Raji (cell line): Measurements from ENCODE around the gene SETMAR.
A peak's percentile ranks its signal among the peaks of the same experiment; 100 is the strongest.

Source experiments
- POLR2A ChIP-seq: IDR thresholded peaks from 2 replicates; pipeline ENCODE4 v1.6.1; 2011; ENCODE audit warnings: low read depth, low read length, control low read depth; ENCODE audit not compliant: insufficient read depth

Gene SETMAR

DNA sequence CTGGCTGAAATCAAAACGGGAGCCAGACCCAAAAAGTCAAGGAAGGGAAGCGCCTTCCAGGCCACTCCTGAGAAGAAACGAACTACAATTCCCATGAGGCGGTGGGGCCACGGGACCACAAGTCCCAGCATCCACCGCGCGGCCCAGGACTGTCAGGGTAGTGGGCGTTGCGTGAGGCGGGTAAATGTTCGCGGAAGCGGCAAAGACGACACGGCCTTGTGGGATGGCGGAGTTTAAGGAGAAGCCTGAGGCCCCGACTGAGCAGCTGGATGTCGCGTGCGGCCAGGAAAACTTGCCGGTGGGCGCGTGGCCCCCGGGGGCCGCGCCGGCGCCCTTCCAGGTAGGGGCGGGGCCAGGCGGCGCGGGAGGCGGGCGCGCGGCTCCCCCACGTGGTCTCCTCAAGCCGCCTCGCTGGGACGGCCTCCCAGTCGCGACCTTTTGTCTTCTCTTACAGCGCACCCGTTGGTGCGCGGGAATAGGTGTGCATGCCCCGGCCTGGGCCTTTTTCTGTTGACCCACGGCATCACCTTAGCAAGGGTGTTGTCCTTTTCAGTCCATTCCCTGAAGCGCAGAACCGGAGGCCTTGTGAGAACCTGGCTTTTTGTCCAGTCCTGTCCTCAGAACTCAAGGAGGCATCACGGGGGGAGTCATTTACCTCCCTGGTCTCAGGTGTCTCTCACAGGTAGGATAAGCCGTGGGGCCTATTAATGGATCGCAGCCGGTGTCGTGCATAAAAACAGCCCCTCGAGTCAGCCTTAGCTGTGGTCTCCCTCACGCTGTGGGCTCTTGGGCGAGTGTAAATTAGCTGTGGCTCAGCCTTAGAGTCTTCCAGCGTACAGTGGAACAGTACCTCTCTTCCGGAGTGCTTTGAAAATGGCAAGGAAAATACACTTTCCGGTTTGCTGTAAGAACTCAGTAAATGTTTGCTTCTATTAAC is at the start of gene SETMAR:
SETMAR (plus strand) TSS at position 183 of the 937 bp plus-strand sequence; CDS start at position 185, 2 bp downstream.
- TF ChIP-seq POLR2A = peak; percentile 76

DNA sequence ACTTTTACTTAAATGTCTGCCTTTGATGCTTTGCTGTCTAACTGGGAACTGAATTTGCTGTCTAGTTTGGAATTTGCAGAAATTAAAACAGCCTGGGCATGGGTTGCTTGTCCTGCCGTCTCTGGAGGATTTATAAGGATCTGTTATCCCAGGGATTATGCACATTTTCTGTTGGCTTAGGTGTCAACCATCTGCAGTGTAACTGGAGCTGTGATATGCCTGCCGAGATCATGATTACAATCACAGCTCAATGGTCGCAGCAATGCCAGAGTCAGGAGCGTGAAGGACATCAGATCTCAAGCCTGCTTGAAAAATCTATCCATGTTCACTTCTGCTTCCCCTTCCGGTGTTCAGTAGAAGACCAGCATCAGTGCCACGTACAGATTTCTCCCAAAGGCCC is 41.8 kb upstream of the SETMAR start:
- TF ChIP-seq POLR2A = no peak

DNA sequence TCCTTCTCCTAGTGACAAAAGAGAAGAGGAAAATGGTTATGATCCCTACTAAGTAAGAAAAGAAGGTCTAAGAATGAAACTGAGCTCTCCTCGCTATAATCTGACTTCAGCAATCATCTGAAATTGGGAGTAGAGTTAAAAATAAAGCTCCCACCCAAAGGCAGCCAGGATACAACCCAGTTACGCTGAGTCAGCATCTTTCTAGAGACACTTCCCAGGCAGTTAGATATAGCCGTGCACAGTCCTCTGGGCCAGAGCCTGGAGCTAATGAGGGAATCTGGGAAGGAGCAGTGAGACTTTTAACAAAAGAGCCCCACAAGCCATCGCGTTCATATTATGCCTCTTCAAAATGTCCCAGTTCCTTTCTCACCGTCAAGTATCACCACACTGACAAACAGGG is 39.1 kb upstream of the SETMAR start:
- no peak for TF ChIP-seq POLR2A

- TF ChIP-seq POLR2A = no peak
Observed at GRCh38 chr3:4270720-4271119, 32.4 kb upstream of the SETMAR start.

GRCh38 chr3:4271834-4272233 is 31.3 kb upstream of the SETMAR start:
- no peak for TF ChIP-seq POLR2A

DNA sequence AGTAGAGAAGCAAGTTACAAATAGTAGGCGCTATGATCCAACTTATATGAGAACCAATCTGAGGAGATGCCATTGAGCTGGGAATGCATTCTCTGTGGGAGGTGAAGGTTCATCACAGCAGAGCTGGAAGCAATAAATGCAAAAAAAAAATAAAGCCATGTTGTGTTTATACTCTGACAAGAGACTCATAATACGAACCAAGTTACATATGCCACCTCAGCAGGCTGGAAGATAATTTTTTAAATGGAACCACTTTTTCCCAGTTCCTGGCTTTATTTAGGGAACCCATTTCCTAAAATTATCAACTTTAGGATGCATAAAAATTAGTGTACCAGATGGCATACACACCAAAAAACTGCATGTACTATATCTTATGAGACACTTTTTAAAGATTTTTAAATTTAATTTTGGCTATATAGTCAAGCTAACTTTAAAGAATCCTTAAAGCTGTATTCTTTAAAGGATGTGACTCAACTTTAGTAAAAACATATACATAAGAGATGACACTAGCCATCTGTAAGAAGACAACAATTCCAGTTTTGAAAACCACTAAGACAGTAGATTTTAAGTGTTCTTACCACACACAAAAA is 23.6 kb upstream of the SETMAR start:
- no peak for TF ChIP-seq POLR2A

GRCh38 chr3:4281991-4282390 is 21.2 kb upstream of the SETMAR start:
- no peak for TF ChIP-seq POLR2A

GRCh38 chr3:4284865-4285264 is 18.3 kb upstream of the SETMAR start:
- no peak for TF ChIP-seq POLR2A

- no peak for TF ChIP-seq POLR2A
Observed at GRCh38 chr3:4289044-4289443, 14.1 kb upstream of the SETMAR start.

- TF ChIP-seq POLR2A = no peak
Observed at GRCh38 chr3:4290272-4290893, 12.8 kb upstream of the SETMAR start.

DNA sequence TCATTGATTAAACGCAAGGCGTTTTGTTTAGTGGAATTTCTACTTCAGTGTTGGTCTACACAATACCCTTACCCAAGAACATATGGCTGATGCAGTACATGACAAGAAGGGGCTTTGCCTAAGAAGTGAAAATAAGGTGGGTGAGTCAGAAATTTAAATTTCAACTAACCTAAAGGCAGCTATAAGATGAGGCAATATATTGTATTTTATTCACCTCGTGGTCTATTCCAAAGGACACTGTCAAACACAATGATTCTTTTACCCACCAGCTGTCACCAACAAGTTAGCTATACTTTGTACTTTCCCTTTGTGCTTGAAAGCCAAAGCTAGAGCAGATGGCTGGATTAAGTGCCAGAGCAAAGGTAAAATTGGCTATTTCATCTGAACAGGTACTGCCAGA is 10.9 kb upstream of the SETMAR start:
- no peak for TF ChIP-seq POLR2A

DNA sequence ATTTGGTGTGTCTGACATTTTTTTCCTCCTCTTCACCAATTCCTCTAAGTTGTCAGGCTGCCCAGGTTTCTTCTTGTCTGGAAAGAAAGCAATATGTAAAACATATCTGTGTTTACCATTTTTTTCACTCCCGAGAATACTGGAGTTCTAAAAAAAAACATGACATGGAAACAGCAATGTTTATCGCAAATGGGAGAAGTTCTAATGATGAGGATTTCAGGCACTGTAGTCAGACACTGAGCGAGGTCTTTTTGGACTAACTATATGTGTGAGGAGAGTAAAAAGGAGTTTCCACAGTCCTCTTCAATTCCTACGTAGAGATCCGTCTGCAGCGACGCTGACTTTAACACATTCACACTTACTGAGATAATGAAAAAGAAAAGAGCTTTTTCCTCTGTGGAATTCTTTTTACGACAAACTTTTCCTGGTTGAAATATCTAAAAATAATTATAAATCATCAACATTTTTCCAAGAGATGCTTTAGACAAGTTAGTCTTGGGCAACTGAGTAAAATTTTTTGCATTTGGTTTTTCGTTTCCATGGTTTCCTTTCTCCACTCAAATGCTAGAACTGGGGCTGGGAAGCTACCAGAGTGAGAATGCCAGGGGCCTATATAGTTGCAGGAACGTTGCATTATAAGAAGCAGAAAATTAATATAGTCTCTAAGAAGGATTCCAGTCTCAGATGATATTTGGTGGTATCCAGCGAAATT is 8.4 kb upstream of the SETMAR start:
- no peak for TF ChIP-seq POLR2A

GRCh38 chr3:4297486-4297885 is 5.7 kb upstream of the SETMAR start:
- no peak for TF ChIP-seq POLR2A

DNA sequence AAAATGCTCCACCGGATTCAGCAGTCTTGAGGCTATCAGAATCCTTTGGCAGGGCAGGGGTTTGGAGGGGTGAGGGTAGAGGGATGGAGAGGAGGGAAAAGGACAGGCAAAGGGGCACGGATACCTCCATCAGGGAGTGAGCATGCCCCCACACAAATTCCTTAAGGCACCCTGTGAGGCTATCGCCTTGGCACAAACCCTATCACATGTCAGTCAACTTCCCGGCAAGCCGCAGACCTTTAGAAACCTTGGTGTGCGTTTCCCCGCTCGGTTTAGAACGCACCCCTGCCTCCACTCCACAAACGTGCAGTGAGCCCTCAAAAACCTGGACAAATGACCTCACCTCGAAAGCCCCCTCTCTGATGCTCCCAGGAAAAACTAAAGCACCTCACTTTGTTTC is 422 bp upstream of the SETMAR start:
- TF ChIP-seq POLR2A = no peak

DNA sequence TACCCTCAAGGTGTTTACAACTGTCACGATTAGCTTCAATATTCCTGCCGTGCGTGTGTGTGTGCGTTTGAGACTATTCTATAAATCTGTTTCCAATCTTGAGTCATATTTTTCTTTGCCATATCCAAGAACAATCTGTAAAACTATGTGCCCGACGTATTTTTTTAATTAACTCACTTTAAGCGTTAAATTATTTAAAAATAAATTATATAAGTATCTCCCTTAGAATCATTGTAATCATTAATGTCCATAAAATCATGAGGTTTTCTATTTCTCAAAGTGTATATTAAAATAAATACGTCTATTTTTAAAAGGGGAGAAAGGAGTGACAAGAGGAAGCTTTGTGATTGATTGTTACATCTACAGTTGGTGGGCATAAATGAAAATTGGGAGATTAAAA is 2.9 kb downstream of the SETMAR start:
- TF ChIP-seq POLR2A = no peak
